Measurements from ENCODE around the gene HS6ST3.
"Not testable (repeated sequence)": the region's sequence is repeated elsewhere in the genome, so short reads cannot be mapped to it uniquely, and the experiment has no call there.

Gene HS6ST3

DNA sequence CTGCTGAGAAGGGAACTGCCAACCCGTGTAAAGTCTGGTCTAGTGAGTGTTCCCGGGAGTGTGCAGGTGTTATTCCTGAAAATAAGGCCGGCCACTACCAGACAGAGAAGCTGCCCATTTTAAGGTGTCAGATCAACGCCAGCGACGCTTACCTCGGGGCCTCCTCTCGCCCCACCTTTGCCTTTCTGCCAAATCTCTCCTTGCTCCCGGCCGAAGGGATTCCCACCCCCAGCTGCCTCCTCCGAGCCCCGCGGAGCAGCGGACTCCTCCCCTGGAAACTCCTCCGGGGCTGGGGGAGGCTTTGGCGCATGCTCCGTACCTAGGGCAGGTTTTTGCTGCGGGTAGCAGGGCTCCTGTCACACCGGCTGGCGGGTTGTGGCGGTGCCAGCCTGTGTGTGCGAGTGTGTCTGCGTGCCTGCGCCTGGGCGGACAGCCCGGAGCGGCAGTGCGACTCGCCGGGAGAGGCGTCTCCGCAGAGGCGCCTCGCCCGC lies at the start of gene HS6ST3:
TSS of gene HS6ST3 (plus strand) at position 359 of the 491 bp plus-strand sequence.
- H3K9me3 Mint-ChIP-seq = no peaks in the 10 kb centered on the region
- DNase-seq (ENCODE audit: low spot score in 2 of 2) (no peak), ATAC-seq (ENCODE audit: low read depth) (no peak)
- no peaks in the 10 kb centered on the region for H3K36me3 Mint-ChIP-seq
- no peak within 1 kb of the TSS for H3K4me3 Mint-ChIP-seq
- no peak within 1 kb of the TSS for H3K27ac Mint-ChIP-seq
- peaks cover 31% of the 10 kb centered on the region for H3K27me3 Mint-ChIP-seq
- H3K4me1 Mint-ChIP-seq = peaks cover 4% of the 10 kb centered on the region

DNA sequence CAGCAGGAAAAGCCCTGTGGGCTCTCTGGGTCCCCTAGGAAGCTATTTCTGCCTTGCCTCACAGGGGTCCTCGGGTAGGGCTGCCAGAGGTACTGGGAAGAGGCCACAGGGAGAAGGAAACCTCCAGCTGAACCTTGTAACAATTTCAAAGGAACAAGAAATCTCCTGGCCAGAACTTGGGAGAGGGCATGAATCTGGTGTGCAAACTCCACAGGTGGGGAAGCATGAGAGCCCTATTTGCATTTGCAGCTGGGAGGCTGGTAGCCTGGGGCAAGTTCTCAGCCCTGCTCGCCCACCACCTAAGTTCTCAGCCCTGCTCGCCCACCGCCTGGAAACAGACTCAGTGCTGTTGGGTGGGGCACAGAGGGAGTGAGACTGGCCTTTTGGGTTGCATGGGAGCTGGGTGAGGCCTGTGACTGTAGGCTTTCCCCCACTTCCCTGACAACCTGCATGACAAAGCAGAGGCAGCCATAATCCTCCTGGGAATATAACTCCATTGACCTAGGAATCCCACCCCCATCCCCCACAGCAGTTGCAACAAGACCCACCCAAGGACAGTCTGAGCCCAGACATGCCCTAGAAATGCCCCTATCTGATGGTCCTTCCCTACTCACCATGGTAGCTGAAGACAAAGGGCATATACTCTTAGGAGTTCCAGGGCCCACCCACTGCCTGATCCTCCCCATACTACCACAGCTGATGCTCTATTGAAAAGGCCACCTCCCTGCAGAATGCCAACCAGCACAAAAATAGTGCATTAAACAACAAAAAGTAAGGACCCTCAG lies 48.4 kb upstream of the HS6ST3 start:
- Mint-ChIP-seq H3K27me3 (no peaks in the 10 kb centered on the region), H3K36me3 (peaks cover 2% of the 10 kb centered on the region), H3K4me1 (no peaks in the 10 kb centered on the region), H3K27ac (no peak overlapping the region), H3K9me3 (peaks cover 10% of the 10 kb centered on the region), H3K4me3 (no peak overlapping the region)
- ATAC-seq (ENCODE audit: low read depth) = no peak
- no peak for DNase-seq (ENCODE audit: low spot score in 2 of 2)

DNA sequence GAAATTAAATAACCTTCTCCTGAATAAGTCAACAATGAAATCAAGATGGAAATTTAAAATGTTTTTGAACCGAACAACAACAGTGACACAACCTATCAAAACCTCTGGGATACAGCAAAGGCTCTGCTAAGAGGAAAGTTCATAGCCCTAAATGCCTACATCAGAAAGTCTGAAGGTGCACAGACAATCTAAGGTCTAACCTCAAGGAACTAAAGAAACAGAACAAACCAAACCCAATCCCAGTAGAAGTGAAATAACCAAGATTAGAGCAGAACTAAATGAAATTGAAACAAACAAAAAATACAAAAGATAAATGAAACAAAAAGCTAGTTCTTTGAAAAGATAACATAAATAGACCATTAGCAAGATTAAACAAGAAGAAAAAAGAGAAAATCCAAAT lies 45.7 kb upstream of the HS6ST3 start:
- Mint-ChIP-seq H3K27me3 (no peaks in the 10 kb centered on the region), H3K36me3 (peaks cover 2% of the 10 kb centered on the region), H3K27ac (no peak overlapping the region), H3K9me3 (peaks cover 10% of the 10 kb centered on the region), H3K4me3 (no peak overlapping the region), H3K4me1 (no peaks in the 10 kb centered on the region)
- DNase-seq (ENCODE audit: low spot score in 2 of 2) (no peak), ATAC-seq (ENCODE audit: low read depth) (no peak)

DNA sequence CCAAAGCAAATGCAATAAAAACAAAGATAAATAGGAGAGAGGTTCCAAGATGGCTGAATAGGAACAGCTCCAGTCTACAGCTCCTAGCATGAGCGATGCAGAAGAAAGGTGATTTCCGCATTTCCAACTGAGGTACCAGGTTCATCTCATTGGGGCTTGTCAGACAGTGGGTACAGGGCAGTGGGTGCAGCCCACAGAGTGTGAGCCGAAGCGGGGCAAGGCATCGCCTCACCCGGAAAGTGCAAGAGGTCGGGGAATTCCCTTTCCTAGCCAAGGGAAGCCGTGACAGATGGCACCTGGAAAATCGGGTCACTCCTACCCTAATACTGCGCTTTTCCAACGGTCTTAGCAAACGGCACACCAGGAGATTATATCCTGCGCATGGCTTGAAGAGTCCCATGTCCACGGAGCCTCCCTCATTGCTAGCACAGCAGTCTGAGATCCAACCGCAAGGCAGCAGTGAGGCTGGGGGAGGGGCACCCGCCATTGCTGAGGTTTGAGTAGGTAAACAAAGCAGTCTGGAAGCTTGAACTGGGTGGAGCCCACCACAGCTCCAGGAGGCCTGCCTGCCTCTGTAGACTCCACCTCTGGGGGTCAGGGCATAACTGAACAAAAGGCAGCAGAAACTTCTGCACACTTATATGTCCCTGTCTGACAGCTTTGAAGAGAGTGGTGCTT lies 43.3 kb upstream of the HS6ST3 start:
- not testable (repeated sequence) for H3K36me3 Mint-ChIP-seq; H3K4me3 Mint-ChIP-seq; H3K4me1 Mint-ChIP-seq; DNase-seq (ENCODE audit: low spot score in 2 of 2); H3K27ac Mint-ChIP-seq; ATAC-seq (ENCODE audit: low read depth); H3K27me3 Mint-ChIP-seq; H3K9me3 Mint-ChIP-seq

DNA sequence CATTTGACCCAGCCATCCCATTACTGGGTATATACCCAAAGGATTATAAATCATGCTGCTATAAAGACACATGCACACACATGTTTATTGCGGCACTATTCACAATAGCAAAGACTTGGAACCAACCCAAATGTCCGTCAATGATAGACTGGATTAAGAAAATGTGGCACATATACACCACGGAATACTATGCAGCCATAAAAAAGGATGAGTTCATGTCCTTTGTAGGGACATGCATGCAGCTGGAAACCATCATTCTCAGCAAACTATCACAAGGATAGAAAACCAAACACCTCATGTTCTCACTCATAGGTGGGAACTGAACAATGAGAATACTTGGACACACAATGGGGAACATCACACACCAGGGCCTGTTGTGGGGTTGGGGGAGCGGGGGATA lies 39.0 kb upstream of the HS6ST3 start:
- not testable (repeated sequence) for H3K4me1 Mint-ChIP-seq; H3K36me3 Mint-ChIP-seq; H3K27me3 Mint-ChIP-seq; H3K9me3 Mint-ChIP-seq; H3K27ac Mint-ChIP-seq; ATAC-seq (ENCODE audit: low read depth); DNase-seq (ENCODE audit: low spot score in 2 of 2); H3K4me3 Mint-ChIP-seq

DNA sequence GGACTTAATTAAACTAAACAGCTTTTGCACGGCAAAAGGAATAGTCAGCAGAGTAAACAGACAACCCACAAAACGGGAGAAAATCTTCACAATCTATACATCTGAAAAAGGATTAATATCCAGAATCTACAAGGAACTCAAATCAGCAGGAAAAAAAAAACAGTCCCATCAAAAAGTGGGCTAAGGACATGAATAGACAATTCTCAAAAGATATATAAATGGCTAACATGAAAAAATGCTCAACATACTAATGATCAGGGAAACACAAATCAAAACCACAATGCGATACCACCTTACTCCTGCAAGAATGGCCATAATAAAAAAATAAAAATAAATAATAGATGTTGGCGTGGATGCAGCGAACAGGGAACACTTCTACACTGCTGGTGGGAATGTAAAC lies 38.4 kb upstream of the HS6ST3 start:
- H3K4me1 Mint-ChIP-seq; DNase-seq (ENCODE audit: low spot score in 2 of 2); H3K9me3 Mint-ChIP-seq; H3K27me3 Mint-ChIP-seq; H3K4me3 Mint-ChIP-seq; ATAC-seq (ENCODE audit: low read depth); H3K36me3 Mint-ChIP-seq; H3K27ac Mint-ChIP-seq: not testable (repeated sequence)

DNA sequence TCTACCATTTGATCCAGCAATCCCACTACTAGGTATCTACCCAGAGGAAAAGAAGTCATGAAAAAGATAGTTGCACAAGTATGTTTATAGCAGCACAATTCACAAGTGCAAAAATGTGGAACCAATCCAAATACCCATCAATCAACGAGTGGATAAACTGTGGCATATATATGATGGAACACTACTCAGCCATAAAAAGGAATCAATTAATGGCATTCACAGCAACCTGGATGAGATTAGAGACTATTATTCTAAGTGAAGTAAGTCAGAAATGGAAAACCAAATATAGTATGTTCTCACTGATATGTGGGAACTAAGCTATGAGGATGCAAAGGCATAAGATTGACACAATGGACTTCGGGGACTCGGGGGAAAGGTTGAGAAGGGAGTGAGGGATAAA lies 38.0 kb upstream of the HS6ST3 start:
- peak overlapping the region; percentile 50 for H3K4me3 Mint-ChIP-seq
- H3K27ac Mint-ChIP-seq; ATAC-seq (ENCODE audit: low read depth); H3K27me3 Mint-ChIP-seq; H3K36me3 Mint-ChIP-seq; DNase-seq (ENCODE audit: low spot score in 2 of 2); H3K4me1 Mint-ChIP-seq; H3K9me3 Mint-ChIP-seq: not testable (repeated sequence)

DNA sequence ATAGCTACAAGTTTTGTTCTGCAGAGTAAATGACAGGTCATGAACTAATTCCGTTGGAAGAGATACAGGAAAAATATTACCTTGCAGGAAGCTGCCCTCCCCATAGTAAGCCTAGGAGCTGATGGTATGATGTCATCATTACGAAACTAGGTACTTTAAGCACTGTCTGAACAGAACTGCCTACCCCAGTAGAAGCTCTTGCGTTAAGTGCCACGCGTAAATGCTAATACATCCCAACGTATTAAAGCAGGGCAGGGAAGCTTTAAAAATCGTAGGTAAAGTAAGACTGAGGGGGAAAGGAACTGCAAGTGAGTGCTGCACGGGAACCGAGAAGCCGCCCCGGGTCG lies 37.3 kb upstream of the HS6ST3 start:
- Mint-ChIP-seq H3K27ac (peak overlapping the region; percentile 62), H3K27me3 (peaks cover 8% of the 10 kb centered on the region), H3K36me3 (no peaks in the 10 kb centered on the region), H3K9me3 (peaks cover 1% of the 10 kb centered on the region), H3K4me3 (peak overlapping the region; percentile 94), H3K4me1 (peaks cover 8% of the 10 kb centered on the region)
- DNase-seq (ENCODE audit: low spot score in 2 of 2) (no peak), ATAC-seq (ENCODE audit: low read depth) (peak; percentile 43)

DNA sequence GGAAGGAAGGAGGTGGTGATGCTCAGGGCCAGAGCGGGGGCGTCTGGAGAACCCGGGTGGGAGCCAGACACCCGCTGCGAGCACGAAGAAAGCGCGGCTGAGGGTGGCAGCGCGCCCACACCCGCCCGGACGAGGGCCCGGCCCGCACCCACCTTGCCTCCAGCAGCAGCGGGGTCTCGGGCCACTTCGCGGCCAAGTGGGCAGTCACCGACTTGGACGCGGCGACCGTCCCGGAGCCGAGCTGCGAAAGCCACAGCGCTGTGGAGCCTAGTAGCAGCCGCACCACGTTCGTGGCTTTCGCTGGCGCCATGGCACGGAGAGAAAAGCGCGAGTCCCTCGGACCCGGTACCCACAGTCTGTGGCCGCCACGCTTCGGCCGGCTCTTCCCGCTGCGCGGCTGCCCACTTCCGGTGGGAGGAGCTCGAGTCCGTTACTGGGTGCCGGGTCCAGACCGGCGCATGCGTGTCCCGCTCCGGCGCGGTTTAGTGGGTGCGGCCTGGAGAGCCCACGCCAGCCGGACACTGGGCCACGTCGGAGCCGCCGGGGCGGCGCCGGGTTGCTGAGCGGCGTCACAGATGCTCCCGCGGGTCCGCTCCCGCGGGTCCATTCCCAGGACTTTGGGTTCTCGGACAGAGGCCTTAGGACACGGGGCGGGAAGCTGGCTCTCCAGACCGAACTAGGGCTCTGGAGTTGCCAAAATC lies 36.8 kb upstream of the HS6ST3 start, which contains the start of gene UGGT2:
TSS of gene UGGT2 (minus strand) at position 399 of the 701 bp plus-strand sequence. CDS start at position 310, 89 bp downstream.
- no peaks in the 10 kb centered on the region for H3K36me3 Mint-ChIP-seq
- peak in 1 of 2 donors; percentile 24 for DNase-seq (ENCODE audit: low spot score in 2 of 2)
- H3K9me3 Mint-ChIP-seq = peaks cover 1% of the 10 kb centered on the region
- peak within 1 kb of the TSS; percentile 62 for H3K27ac Mint-ChIP-seq
- ATAC-seq (ENCODE audit: low read depth) = peak; percentile 70
- H3K4me1 Mint-ChIP-seq = peaks cover 8% of the 10 kb centered on the region
- peak within 1 kb of the TSS; percentile 94 for H3K4me3 Mint-ChIP-seq
- H3K27me3 Mint-ChIP-seq = peaks cover 8% of the 10 kb centered on the region

DNA sequence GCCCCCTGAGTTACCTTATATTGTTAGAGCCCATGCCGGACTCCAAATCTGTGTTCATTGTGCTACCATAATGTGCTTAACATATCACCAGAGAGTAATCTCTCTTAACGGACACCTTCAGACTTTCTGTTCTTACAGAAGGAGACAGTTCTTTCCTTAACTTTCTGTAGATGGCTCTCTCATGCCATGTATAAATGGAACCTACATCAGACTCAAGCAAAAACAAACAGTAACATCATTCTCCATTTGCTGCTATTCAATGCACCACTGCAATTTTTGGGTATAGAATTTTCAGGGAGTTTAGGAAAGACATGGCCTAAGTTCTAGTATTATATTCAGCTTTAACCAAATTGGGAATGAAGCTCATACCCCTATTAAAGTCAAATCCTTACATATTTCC lies 24.1 kb upstream of the HS6ST3 start:
- H3K4me1 Mint-ChIP-seq = no peaks in the 10 kb centered on the region
- ATAC-seq (ENCODE audit: low read depth) (no peak), DNase-seq (ENCODE audit: low spot score in 2 of 2) (no peak)
- no peak overlapping the region for H3K4me3 Mint-ChIP-seq
- H3K27ac Mint-ChIP-seq = no peak overlapping the region
- peaks cover 3% of the 10 kb centered on the region for H3K9me3 Mint-ChIP-seq
- H3K27me3 Mint-ChIP-seq = peaks cover 2% of the 10 kb centered on the region
- no peaks in the 10 kb centered on the region for H3K36me3 Mint-ChIP-seq

DNA sequence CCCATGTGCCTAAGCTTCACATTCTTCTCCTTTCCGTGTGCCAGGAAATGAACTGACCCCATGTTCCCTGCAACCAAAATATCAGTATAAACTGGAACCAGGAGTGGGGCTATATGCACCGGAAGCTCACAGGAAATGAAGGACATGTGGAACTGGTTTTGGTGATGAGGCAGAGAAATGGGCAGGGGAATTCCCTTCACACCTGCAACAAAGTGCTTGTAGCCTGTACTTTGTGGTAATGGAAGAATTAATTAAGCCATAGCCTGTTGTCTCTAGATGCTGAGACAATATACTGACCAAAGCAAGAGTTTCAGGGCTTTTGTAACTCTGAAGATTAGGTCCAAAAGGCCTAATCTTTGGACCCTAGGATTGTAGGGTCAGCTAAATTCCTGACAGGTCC lies 21.2 kb upstream of the HS6ST3 start:
- Mint-ChIP-seq H3K9me3 (peaks cover 3% of the 10 kb centered on the region), H3K27ac (no peak overlapping the region), H3K4me3 (no peak overlapping the region), H3K36me3 (no peaks in the 10 kb centered on the region), H3K4me1 (no peaks in the 10 kb centered on the region), H3K27me3 (peaks cover 2% of the 10 kb centered on the region)
- ATAC-seq (ENCODE audit: low read depth) = no peak
- no peak for DNase-seq (ENCODE audit: low spot score in 2 of 2)

DNA sequence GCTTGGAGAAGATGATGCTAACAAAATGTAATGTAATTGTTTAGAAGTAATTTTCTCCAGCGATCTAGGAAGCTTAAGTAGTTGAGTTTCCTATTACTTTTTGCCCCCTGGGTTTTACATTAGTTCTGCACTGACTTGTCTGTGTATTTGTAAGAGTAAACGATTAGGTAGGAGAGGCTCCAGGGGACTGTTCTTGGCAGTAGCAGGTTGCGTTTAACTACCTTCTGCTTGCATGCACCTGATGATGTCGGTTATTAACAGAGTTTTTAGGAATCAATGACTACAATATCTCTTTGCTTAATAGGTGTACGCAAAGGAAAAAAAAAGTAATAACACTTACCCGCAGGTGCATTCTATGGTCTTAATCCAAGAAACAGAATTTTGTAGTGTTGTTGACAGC lies 18.4 kb upstream of the HS6ST3 start:
- Mint-ChIP-seq H3K36me3 (no peaks in the 10 kb centered on the region), H3K4me3 (no peak overlapping the region), H3K4me1 (no peaks in the 10 kb centered on the region), H3K27ac (no peak overlapping the region), H3K9me3 (peaks cover 2% of the 10 kb centered on the region), H3K27me3 (peaks cover 2% of the 10 kb centered on the region)
- no peak for DNase-seq (ENCODE audit: low spot score in 2 of 2)
- ATAC-seq (ENCODE audit: low read depth) = no peak

DNA sequence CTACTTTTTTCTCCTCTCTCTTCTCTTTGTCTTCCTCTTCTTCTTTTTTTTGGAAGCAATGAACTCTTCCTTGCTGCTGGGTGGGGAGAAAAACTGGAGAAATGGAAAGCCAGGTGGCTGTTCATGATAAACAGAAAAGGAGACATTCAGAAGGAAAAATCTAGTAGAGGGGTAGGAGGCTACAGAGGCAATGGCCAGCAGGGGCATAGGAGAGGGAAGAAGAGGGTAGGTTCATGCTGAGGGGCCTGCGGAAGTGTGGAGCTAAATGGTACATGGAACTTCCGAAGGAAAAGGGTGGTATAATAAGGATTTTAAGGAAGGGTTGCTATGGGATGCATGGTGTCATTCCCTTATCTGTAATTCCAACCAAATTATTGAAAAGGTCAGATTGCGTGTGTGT lies 17.5 kb upstream of the HS6ST3 start:
- ATAC-seq (ENCODE audit: low read depth) (no peak), DNase-seq (ENCODE audit: low spot score in 2 of 2) (no peak)
- peaks cover 2% of the 10 kb centered on the region for H3K9me3 Mint-ChIP-seq
- H3K4me3 Mint-ChIP-seq = no peak overlapping the region
- H3K36me3 Mint-ChIP-seq = no peaks in the 10 kb centered on the region
- H3K27ac Mint-ChIP-seq = no peak overlapping the region
- no peaks in the 10 kb centered on the region for H3K4me1 Mint-ChIP-seq
- H3K27me3 Mint-ChIP-seq = peaks cover 3% of the 10 kb centered on the region

DNA sequence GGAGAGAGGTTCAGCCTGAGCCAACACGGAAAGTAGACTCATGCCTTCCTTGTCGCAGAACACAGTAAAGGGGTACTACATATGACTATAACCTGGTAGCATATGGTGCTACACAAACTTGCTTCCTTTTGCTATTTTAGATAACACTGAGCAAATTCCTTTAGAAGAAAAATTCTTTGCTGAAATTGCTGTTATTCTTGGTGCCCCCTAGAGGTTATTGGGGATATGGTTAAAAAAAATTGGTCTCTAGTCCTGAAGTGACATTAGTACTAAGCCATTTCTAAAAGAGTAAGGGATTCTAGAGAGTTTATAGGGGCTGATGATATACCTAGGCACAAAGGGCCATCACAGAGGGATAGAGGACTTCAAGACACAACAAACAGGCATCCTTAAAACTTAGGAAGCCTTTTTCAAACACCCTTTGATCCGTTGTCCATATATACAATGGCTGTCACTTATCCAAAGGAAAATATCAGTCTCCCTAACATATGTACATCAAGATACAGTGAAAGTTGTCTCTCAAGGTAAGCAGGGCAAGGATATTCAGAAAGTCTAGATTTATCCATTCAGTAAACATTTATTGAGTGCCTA lies 13.9 kb upstream of the HS6ST3 start:
- H3K4me1 Mint-ChIP-seq = no peaks in the 10 kb centered on the region
- no peak overlapping the region for H3K27ac Mint-ChIP-seq
- no peak overlapping the region for H3K4me3 Mint-ChIP-seq
- DNase-seq (ENCODE audit: low spot score in 2 of 2) (no peak), ATAC-seq (ENCODE audit: low read depth) (no peak)
- H3K9me3 Mint-ChIP-seq = no peaks in the 10 kb centered on the region
- H3K27me3 Mint-ChIP-seq = peaks cover 3% of the 10 kb centered on the region
- H3K36me3 Mint-ChIP-seq = no peaks in the 10 kb centered on the region
